HG03558 (cell line): Measurements from ENCODE around the gene MACROD1.

Experiments
- ATAC-seq: cut with Tn5 transposase; IDR thresholded peaks from one replicate; pipeline ENCODE4 v1.9.1; 2021; ENCODE audit warnings: moderate number of reproducible peaks; ENCODE audit not compliant: unreplicated experiment; ENCODE audit errors: extremely low read depth

The MACROD1 gene

DNA sequence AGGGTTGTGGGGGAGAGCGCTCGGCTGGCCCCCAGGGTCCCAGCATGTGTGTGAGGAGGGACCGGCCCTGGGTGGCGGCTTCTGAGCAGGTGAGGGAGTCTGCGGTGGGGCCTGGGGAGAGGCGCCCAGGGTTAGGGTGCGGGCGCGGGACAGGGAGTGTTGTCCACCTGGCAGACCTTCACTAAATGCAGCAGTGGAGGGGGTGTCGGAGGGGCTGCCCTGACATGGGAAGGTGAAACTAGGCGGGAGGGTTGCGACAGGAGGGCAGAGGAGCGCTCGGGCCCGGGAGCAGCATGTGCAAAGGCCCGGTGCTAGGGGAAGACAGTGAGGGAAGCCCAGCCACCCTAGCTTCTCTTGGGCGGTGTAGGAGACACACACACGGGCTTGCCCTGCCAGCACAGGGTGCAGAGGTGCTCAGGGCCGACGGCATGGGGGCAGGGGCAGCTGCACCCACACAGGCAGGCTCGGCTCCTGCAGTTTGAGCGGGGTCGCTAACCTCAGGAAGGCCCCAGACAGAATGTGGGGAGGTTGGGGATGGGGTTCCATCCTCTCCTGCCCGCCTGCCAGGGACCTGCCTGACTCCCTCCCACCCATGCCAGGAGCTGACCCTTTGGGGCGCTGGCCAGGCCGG lies 157.5 kb downstream of the MACROD1 start:
- no peak for ATAC-seq

DNA sequence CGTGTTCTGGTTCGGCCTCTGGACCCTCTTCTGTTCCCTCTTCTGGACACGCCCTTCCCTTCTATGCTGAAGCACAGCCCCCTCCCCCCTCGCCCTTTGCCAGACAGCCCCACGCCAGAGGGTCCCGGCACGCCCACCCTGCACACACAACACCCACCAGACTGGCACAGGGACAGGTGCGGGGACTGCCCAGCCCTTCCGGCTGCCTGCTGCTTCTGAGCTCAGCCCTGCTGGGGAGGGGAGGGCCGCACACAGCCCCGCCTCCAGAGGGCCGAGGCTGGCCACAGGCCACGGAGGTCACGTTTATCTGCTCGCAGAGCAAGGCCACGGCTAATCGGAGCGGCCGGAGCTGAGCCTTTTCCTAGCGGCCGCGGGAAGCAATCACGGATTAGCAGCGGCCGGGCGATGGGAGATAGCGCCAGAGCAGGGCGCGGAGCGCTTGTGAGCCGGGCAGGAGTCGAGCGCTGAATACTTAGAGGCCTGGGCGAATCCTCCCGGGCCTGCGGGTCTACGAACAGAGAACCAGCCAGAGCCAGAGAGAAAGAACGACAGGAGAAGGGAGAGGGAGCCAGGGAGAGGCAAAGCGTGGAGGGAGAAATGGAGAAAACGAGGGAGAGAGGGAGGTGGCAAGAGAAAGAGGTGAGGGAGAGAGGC lies 158.2 kb downstream of the MACROD1 start:
- ATAC-seq = no peak

DNA sequence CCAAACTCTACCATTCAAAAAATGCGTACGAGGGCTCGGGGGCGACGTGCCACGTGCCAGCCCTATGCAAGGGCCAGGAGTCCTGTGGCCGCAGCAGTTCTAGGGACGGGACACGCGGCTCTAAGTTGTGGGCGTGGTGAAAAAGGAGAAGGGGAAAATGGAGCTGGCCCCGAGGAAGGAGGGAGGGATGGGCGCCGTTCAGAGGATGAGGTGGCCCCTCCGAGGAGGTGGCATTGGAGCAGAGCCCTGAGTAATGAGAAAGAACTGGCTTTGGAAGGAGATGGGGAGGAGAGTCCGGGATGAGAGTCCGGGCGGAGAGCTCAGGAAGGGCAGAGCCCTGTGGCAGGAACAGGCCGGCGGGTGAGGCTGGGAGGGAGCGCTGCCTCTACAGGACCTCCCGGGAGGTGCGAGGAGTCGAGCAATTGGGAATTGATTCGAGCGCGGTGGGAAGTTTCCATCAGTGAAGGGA lies 158.7 kb downstream of the MACROD1 start:
- ATAC-seq = no peak

DNA sequence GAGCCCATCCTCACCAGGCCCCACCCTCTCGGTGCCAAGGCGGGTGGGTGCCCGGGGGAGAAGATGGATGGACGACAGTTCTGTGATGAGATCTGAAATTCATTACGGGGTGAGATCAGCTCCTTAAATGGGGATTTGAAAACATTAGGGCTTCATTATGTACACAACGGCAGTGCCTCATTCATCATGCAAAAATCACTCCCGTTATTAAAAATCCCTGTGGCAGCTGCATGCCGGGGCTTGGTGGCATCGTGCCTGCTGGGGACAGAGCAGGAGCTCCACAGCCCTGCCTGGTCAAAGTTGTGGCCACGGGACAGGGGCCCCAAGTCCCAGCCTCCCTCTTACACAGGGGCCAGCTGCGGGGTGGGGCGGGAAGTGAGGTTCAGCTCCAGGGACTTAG lies 159.5 kb downstream of the MACROD1 start:
- ATAC-seq = no peak

DNA sequence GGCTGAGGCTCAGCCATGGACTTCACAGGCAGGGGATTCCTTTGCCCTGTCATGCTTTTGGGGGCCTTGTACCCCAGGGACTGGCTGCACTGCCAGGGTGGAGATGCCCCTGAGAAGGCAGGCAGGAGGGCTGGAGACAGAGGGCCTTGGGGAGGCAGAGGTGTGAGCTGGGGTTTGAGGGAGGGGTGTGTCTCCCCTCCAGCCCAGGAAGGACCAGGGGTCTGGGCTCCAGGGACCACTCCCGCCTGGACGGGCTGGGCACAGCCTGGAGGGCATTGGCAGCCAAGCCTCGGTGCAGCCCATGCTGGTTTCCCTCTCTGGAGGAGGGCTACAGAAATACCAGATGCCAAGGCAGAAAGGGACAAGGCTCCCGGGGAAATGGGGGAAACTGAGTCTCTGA lies 160.2 kb downstream of the MACROD1 start:
- no peak for ATAC-seq

DNA sequence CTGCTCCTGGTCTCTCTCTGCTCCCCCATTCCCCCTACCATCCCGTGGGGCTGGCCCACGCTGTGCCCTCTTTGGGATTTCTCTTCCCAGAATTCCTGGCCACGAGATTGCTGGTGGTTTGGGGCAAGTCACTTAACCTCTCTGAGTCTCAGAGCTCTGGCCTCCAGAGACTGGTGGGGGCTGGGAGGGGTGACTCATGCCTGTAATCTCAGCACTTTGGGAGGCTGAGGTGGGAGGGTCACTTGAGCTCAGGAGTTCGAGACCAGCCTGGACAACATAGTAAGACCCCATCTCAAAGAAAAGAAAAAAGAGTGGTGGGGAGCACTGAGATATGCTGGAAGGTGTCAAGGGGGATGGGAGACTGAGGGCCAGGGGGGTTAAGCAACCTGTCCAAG lies 161.3 kb downstream of the MACROD1 start:
- no peak for ATAC-seq

DNA sequence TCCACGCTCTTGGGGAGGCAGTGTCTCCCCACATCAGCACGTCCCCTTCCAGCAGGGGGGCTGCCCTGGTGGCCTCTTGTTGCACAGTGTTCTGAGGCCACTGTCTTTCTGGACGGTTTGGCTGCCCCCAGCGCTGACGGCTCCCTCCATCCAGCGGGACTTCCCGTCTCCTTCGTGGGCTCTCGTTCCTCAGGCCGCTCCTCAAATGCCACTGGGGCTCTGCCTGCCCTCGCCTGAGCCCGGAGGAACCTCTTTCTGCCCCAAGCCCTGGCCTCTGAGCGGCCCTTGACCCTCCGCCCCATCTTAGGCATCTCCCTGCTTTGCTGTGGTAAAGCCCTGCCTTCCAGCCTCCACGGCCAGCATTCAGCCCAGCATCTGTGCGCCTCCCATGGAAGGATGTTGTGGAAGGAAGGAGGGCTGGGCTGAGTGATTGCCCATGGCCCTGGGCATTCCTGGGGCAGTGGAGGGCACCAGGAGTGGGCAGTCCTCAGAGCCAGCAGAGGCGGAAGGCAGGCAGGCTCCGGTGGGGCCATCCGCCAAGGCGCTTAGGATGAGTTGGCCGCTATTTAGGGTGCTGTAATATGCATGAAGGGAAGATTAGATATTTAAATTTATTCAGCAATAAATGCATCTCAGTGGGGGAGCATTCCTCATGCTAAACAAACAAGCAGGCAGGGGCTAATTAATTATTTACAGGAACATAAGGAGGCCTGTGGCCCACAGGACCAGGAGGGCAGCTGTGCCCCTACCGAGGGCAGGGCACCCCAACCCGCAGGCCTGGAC lies 161.9 kb downstream of the MACROD1 start:
- no peak for ATAC-seq

DNA sequence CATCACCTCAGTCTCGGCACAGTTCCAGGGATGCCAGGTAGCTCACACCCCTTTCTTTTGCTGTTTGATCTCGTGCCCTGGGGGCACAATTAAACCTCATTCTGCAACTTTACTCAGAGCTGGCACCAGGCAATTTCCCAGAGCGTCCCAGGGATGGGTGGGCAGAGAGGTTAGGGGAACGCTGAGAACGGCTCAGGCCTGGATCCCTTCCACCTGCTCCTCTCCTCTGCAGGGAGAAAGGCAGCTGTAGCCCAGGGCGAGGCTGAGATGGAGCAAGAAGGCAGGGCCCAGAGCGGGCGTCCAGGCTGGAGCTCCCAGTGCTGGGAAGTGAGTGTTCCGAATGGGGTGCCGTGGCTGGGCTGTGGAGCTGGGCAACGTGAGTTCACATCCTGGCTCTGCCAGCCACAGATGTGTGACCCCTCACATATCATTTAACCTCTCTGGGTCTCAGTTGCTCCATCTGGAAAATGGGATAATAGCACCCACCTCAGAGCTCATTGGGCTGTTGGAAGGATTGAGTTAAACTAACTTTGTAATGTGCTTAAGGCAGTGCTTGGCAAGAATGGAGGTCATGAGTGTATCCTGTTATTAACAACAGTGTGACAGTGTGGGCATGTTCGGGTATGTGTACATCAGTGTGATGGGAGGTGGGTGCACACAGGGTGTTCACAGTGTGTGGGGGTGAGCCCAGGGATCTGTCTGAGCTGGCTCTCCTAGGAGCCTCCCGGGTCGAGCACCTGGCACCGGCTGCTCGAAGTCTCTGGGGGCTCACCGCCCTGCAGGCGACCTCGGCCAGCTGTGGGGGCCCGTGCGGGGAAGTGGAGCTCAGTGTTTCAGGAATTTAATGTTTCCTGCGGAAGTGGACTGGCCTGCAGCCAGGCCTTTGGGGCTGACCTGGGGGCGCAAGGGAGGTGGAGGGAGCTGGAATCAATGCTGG lies 164.2 kb downstream of the MACROD1 start:
- no peak for ATAC-seq

DNA sequence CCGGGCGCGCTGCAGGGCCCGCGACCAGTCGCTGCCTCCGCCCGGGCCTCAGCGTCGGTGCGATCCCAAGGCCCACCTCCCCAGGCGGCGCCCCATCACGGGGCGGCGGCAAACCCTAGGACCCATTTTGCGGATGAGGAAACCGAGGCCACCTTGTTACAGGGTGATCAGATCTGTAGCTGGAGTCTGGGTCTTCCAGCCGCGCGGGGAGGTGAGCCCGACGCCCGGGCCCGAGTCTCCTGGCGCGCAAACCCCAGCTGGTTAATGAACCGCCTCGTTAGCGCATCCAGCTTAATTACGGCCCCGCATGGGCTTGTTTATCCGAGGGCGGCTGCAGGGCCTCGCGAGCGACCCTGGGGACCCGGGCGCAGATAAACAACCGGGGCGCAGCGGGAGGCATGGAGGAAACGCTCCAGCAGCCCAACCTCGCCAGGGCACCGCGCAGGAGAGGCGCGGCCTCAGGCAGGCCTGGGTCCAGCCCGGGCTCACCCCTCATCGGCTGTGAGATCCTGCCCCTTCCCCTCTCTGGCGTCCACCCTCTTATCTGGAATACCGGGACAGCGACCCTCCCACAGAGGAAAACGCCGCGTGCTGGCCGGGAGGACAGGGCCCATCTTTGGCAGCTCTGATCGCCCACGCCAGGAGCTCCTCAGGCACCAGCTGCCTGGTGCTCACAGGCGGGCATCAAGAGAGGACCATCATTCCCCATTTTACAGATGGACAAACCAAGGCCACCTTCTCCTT lies 165.0 kb downstream of the MACROD1 start:
- no peak for ATAC-seq

DNA sequence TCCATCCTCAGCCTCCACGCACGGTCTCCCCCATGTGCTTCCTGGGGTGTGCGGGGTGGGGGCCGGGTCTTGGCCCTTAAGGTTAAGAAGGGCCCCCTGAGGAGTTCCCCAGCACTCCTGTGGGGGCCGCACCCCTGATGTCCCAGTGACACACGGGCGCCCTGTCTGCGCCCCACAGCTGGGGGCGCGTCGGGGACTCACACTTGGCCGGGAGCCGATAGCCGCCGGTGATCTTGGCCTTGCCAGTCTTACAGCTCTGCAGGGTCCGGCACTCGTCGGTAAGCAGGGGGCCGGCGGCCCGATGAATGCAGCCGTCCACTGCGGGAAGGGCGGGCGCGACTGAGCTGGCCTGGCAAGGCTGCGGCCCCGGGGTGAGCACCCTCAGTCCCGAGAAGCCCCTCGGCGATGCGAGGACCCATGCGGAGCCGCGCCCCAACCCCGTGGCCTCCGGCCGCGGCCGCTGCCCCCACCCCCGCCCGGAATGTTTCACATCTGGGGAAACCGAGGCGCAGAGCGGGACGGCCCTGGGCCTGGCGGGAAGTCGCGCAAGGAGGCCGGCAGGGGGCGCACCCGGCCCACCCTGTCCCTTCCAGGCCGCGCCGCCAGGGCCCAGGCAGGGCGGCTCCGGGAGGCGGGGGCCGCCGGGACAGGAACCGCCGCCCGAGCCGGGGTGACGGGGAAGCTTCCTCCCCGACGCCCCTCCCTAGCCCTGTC lies 165.7 kb downstream of the MACROD1 start:
- ATAC-seq = no peak

DNA sequence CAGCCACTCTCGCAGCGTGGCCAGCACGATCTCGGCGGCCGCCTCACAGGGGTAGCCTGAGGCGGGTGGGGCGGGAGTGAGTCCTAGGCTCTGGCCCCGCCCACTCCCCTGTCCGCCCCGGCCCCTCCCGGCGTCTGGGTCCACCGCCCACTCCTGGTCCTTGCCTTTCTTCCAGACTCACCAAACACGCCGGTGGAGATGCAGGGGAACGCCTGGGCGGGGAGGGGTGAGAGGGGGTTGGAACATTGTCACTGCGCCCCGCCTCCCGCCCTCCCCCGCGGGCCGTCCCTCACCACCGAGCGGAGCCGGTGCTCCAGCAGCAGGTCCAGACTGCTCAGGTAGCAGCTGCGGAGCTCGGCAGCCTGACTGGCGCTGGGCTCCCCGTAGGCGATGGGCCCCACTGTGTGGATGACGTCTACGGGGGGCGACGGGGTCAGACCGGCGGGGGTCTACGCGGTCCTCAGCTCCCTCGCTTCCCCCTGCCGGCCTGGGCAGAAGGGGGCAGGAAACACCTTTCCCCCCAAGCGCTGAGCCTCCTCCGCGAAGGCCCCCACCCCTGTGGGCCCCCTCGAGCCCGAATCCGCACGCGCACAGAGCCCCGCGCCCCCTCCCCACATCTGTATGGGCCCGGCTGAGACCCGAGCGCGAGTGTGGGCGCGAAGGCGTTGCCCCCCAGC lies 166.4 kb downstream of the MACROD1 start:
- ATAC-seq = no peak

DNA sequence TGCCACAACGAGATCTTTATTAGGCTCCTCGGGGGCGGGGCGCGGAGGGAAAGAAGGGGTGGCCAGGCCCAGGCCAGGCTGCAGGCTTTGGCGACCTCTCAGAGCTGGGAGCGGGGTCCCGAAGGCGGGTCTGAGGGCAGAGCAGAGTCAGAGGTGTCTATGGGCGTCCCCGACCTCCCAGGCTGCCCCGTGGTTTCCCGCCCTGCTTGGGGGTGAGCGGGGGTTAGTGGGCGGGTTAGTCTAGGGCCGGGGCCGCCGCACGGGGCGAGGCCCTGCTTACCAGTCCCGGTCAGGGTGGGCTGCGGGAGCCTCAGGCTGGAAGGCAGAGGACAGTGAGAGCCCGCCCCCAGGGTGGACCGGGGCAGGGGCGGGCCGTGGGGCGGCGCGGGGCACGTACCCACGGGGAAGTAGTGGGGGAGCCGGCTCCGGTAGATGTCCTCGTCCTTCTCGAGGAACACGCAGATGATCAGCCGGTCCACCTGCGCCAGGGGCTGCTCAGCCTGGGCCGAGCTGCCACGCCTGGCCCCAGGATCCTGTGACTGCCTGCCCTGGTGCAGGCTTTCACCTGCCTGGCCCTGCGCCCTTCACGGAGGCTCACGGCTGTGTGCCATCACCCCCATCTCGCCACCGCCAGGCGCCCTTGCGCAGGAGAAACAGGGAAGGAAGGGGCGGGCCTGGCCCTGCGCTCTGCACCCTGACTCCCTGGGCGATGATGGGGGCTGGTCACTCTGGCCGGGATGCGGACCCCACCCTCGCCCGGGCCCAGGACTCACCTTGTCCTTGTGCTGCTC lies 167.2 kb downstream of the MACROD1 start:
- no peak for ATAC-seq

DNA sequence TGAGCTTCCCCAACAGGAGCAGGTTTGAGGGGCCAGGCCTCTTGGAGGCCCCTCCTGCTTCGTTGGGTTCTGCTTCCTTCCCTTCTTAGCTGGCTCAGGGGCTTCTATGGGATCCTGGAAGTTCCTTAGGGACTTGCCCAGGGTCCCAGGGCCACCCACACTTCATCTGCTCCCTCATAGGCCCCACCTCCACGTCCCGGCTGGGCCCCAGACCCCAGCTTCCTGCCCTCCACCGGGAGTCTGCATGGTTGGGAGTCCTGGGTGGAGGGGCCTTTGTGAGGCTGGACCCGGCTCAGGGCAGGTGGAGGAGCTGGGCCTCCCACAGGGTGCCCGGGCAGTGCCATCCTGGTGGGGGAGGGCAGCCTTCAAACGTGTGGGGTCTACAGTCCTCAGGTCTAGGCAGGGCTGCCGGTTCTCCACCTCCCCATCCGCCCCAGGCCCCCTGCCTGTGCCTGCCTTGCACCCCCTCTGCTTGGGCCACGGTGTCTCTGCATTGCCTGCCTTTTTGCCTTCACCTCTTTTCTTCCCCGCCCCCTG lies 168.0 kb downstream of the MACROD1 start:
- no peak for ATAC-seq

DNA sequence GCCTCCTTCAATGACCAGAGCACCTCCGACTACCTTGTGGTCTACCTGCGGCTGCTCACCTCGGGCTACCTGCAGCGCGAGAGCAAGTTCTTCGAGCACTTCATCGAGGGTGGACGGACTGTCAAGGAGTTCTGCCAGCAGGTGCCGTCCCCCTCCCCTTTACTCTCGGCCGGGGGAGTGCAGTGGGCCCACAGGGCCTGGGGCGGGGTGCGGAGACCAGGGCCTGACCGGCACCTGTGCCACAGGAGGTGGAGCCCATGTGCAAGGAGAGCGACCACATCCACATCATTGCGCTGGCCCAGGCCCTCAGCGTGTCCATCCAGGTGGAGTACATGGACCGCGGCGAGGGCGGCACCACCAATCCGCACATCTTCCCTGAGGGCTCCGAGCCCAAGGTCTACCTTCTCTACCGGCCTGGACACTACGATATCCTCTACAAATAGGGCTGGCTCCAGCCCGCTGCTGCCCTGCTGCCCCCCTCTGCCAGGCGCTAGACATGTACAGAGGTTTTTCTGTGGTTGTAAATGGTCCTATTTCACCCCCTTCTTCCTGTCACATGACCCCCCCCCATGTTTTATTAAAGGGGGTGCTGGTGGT lies 168.7 kb downstream of the MACROD1 start:
- no peak for ATAC-seq

DNA sequence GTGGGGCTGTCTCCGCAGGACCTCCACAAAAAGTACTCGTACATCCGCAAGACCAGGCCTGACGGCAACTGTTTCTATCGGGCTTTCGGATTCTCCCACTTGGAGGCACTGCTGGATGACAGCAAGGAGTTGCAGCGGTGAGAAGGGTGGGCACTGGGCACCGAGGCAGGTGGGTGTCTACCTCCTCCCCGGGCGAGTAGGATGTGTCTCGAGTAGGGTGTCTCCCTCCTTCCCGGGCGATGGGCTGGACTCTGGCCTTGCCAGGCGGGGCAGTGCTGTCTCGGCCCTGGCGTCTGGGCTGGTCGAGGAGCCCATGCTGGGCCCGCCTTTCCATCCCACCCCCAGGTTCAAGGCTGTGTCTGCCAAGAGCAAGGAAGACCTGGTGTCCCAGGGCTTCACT lies 169.4 kb downstream of the MACROD1 start:
- ATAC-seq = no peak

DNA sequence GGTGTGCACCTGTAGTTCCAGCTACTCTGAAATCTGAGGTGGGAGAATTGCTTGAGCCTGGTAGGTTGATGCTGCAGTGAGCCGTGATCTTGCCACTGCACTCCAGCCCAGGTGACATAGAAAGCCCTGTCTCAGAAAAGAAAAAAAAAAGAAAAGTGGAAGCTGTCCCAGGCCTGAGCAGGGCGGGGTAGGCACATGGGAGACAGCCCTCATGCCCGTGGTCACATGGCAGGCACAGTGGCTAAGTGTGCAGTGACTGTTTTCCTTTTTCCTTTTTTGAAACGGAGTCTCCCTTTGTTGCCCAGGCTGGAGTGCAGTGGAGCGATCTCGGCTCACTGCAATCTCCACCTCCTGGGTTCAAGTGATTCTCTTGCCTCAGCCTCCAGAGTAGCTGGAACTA lies 171.9 kb downstream of the MACROD1 start:
- no peak for ATAC-seq

DNA sequence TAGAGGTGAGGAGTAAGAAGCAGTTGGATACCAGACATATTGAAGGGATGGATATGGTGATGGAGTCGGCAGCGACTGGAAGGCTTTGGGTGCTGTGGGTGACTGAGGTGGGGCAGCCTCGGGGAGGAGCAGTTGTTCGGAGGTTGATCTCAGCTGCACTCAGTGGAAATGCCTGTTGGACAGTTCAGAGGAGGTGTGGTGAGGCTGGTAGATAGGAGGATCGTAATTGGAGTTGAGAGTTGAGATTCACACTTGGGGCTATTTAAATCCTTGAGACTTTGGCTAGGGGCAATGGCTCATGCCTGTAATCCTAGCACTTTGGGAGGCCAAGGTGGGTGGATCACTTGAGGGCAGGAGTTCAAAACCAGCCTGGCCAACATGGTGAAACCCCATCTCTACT lies 172.8 kb downstream of the MACROD1 start:
- ATAC-seq = no peak
